GM12892 (cell line): Measurements from ENCODE around the gene KCNS1.

Source experiments
- POLR2A ChIP-seq: IDR thresholded peaks from 2 replicates; pipeline ENCODE4 v1.6.1; 2011; ENCODE audit warnings: low read depth, low read length, control low read depth
- POLR2AphosphoS5 ChIP-seq: IDR thresholded peaks from 2 replicates; pipeline ENCODE4 v1.6.1; 2011; ENCODE audit warnings: low read depth, low read length, control low read depth
- TAF1 ChIP-seq: IDR thresholded peaks from 2 replicates; pipeline ENCODE4 v1.6.1; 2011; ENCODE audit warnings: low read depth, mild to moderate bottlenecking, control low read depth, low read length, borderline replicate concordance

GRCh38 chr20:45085289-45085688 is 15.6 kb downstream of the KCNS1 start:
- TF ChIP-seq POLR2AphosphoS5 = no peak; the same call in 1 of the 2 replicates
- TF ChIP-seq POLR2A = no peak
- TF ChIP-seq TAF1 = no peak
